Measurements from ENCODE around the gene SPATA32.

The SPATA32 gene

DNA sequence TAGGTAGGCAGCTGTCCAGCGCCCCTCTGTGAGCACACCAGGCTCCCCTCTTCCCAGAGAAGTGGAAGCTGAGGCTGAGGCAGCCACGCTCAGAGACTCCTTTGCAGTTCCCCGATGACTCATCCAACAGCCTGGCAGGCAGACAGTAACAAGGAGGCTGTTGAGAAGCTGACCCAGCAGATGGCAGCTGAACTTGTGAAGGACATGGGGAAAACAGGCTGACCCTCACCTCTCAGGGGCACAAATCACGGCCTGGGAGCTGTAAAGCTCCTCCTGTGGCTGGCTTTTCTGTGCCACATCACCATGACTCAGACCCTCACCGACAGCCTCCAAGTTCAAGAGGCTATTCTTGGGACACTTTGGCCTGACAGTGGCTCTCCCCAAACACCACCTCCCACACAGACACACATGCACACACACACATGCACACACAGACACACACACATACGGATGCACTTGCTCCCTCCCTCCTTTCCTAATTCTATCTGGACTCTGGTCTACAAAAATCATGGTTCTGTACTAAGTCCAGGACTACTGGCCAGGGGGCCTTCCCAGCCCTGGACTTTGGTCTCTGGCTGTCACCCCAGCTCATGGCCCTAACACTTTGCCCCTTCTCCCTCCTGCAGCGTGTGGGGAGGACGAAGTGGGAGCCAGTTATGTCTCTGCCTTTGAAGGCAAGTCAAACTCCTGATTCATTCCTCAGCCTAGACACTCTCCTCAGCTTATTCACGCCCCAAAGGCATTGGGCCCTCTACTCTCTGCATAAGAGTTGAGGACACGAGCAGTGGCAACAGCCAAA lies 31.7 kb upstream of the SPATA32 start:
- DNase-seq (ENCODE audit: low spot score), result no peak

DNA sequence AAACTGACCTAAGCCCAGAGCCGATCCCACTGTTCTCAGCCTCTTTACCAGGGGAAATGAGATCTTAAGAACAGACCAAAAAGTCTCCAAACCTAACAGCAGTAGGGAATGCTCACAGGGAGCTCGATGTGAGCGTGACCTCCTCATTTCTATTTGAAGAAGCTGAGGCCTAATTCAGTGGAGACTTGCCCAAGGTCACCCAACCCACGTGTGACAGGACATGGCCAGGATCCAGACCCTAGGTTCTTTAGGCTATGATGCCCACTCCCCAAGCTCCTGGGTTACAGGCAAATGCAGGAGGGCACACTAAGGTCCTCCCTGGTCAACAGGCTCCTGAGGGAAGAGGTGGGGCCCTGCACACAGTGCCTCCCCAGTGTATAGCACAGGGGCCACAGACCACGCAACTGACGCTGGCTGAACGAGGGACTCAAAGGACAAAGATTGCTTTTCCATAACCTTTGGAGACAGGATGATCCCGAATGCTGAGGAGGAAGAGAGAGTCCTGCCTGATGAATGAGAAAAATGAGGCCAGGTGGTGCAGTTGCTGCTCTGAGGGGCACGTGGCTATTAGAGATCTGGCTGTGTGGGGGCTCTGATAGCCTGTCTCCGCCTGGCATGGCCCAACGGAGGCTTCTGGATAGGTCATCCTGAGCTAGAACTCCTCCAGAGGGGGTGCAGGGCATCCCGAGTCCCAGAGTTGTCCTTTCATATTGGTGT lies 31.0 kb upstream of the SPATA32 start:
- no peak for DNase-seq (ENCODE audit: low spot score)

DNA sequence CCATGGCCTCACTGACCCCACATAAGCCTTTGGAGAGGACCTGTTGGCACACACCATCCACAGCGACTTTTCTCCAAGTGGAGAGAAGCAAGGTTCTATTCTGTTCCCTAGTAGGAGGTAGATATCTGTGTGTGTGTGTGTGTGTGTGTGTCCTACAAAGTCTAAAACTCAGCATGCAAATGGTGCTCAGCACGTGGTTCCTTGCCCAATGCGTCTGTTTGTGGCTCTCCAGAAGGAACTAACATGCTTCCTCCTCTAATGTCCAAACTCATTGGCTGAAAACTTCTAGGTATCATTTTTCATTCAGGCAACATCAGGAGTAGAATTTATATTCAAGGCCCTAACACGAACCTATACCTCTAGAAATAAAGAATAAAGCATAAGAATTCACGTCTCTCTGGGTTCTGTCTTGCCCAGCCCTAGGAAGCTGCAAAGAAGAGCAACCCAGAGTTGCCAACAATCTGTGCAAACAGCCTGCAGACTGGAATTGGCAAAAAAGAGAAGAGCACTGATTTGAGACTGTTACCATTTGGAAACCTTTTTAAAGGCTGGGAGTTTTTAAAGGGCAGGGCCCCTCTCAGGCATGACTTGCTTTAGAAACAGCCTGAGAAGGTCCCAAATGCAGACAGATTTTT lies 29.4 kb upstream of the SPATA32 start:
- DNase-seq (ENCODE audit: low spot score), result no peak

DNA sequence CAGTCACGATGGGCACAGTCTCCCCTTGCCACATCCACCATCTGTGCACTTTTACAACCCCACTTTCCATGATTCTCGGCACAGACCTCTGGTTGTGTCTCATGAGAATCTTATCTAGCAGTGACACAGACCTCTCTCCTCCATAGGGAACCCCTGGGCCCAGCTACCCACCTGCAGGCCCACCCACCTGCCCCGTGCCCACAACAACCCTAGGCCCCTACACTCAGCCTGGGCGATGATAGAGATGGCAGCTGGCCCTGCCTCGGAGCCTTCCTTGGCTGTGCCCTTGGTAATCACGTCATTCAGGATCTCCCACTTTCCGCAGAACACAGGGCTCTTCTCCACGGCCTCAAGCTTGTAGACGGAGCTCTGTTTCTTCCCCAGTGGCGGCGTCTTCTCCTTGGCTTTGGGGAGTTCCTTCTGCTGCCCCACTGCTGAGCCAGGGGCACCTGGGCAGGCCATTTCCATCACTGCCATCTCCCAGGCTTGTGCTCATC lies 28.4 kb upstream of the SPATA32 start:
- no peak for DNase-seq (ENCODE audit: low spot score)

DNA sequence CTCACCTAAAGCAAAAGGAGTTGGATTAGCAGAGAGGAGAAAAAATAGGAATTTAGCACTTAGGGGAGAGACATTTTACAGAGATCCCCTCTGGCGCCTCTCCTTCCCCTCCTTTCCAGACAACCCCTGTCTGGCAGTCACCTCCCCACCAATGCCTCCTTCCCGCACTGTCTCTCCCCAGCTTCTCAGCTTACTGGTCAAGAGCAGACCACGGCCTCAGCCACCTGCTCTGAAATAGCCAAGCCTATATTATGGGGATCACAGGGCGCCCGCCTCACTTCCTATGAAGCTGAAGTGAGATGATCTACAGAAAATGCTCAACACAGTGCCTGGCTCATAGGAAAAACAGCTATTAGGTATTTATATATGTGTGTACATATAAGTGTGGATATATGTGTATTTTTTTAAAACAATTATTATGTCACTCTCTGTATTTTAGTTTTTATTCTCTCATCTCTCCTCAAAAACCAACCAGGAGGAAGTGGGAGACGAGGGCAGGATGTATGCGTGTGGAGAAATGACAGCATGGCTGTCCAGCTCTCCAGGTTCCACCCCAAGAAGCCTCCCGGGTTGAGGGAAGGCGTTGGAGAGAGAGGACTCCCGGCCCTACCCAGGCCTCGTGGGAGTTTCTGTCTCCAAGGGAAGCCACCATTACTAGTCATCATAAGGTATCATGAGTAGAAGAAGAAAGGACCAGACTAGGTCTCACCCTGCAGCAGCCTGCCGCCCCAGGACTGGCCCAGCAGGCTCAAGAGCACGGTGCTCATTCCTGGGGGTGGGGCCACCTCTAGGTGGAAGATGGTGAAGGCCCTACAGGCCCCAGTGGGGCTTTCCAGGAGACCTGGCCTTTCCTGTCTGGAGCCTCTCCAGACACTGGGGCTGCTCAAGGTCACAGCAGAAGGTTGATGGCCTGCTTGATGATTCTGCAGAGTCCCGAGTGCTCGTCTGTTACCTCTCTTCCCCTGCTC lies 27.7 kb upstream of the SPATA32 start:
- no peak for DNase-seq (ENCODE audit: low spot score)

DNA sequence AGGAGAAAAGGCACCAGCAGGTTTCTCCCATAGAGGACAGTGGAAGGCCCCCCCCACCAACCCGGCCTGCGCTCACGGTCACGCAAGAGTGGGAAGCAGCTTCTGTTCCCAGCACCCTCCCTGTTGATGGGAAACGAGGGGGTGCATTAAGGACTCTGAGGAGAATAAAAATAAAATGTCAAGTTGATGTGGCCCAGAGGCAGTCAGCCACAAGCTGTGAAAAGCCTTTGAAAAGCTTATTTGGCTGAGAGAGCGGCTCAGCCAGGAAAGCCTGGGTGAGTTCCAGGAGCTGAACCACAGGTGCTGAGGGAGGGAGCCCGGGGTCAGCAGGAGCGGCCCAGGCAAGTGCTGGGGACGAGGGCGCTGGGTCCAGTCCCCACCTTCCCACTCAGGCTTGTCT lies 26.9 kb upstream of the SPATA32 start:
- DNase-seq (ENCODE audit: low spot score), result no peak

DNA sequence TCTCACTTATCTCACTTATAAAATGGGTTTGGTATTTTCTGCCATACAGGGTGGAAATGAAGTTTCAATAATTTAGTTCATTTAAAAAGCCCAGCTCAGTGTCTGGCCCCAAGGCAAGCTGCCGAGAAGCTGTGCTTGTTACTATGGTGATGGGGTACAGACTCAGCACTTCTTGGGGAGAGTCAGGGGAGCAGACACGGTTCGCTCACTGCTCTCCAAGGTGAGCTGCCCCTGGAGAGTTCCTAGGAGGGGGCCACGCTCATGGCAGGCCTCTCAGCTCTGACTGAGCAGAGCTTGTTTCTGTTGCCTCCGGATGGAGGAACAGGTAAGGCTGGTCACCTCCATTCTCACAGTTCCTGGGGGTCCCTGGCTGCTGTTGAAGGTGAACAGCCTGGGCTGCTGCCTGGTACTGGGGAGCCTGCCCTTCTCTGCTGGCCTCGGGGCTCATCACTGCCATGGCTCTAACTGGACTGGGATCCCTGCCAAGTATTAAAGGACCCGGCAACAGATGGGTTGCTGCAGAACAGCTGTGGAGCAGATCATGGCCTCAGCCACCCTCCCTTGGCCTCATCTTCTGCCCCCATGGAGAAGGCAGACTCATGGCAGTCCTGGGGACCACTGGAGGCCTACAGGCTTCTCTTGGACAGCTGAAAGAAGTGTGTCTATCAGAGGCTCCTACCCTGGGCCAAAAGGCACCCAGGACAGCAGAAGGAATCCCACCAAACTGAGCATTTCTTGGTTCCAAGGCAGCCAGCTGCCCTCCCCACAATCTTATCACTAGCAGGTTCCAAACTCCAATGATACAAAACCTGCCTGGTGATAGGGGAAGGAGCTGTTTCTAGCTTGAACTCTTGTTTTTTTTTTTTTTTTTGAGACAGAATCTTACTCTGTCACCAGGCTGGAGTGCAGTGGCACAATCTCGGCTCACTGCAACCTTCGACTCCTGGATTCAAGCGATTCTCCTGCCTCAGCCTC lies 25.9 kb upstream of the SPATA32 start:
- no peak for DNase-seq (ENCODE audit: low spot score)

DNA sequence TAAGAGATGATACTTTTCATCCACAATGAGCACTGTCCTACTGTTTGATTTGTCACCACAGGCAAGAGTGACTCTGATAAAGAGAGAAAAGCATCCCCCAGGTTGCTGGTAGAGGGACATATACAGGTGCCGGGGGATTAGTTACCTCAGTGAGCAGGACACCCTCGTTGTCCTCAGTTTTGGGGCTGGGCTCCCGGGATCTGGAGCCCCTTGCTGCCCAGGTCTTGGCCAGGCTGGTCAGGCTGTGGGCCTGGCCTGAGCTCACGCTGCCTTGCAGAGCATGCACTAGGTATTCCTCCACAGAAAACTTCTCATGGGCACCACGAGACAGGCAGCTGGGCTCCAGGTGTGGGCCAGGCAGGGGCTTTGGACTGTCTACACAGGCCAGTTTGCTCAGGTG lies 24.4 kb upstream of the SPATA32 start:
- no peak for DNase-seq (ENCODE audit: low spot score)

DNA sequence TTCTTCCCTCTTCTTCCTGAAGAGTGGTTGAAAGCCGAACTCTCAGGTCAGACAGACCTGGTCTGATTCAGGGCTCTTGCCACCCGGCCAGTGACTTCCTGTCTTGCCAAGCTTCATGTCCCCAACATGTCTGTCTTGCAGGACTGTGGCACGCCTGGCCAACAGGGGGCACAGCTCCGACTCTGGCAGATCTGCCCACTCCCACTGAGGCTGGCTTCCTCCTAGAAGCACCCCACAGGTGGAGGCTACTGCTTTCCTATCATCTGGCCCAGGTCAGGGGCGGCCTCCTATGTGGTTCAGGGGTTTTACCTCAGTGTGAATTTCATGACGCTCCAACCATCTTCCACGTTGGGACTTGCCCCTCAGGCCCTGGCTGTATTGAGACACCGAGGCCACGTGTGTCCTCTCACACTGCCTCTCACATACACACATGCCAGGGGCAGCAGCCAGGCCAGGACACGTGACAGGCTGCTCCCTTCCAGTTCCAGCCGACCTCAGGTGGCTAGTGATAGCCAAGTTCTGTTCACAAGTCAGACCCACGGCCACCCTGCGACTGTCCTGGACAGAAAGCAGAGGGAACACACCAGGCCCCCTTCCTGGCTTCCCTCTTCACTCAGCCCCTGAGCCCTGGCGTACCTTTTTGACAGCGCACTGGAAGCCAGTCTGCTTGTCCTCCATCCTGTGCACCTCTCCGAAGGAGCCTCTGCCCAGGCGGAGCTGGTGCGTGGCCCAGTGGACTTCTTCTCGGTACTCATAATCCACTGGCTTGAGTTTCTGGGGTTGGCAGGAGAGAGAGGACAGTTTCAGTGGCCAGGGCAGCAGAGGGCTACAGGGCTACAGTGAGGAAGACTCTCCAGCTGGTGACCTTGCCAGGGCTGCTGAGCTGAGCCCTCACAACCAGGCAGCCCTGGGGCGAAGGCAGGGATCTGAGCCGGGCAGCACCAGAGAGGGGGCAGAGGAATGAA lies 22.6 kb upstream of the SPATA32 start:
- no peak for DNase-seq (ENCODE audit: low spot score)

DNA sequence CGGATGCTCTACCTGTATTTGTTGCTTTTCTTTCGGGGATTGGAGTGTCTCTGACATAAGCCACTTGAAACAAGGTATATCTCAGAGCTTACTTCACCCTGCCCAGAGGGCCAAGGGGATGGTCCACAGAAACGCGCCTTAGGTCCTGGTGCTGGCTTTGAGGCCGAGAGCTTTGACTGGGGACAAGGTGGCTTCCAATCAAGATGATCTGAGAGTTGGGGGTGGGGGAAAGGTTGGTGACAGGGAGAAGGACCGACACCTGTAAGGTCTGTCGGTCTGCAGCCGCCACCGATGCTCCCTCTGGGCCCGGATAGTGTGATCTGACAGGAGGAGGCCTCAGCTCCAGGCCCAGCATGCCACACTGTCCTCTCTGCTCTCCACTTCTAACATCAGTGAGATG lies 21.8 kb upstream of the SPATA32 start:
- DNase-seq (ENCODE audit: low spot score), result no peak

DNA sequence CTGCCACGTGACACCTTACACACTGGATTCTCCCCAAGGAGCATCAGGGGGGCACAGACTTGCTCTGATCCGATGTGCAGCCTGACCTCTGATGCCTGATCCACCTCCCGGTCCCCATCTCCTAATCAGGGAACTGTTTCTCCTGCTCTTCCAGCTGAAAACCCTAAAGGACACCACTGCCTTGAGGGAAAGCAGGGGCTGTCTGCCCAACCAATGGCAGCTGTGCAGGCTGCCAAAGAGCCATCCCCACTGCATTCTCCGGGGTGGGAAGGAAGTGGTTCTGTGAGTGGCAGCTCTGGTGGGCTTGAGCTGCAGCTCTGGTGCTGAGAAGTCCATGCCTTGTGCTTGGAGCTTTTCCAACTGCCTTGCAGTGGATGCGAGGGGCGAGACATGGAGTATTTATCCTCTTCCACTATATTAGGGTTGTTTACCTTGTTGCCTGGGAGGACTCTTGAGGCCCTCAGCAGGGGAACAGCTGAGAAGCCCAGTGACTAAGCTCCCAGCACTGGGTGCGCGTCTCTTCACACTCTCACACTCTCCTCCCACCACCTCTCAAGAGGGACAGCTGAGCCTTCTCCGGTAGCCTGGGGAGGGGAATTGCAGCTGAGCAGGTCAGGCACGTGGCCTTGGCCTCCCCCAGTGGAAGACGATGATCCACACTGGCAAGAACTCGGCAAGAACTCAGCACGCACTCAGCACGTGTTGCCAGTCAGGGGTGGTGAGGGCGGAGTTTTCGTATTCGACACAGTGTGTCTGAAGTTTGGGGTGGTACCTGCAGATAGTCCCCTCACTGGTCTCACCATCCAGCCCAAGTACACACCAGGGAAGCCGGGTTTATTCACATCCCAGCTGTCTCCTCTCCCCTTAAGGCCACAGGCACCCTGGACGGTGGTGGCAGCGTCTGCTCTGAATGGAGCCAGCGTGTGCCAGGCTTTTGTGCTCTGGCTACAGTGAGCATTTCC lies 21.1 kb upstream of the SPATA32 start:
- no peak for DNase-seq (ENCODE audit: low spot score)

DNA sequence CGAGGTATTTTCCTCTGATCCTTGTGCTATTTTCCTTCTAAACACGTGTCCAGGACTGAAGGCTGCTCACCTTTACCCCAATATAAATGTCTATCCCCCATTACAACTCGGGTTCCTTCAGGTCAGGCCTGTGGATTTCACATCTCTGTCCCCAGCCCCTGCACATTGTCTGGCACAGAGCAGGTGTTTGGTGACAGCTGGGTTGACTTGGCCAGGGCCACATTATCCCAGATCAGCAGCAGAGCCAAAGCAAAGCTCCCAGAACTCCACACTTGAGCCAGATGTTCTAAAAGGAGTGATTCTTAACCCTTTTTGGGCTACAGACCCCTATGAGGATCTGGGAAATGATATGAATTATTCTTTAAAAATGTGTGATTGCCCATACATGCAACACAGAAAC lies 18.0 kb upstream of the SPATA32 start:
- no peak for DNase-seq (ENCODE audit: low spot score)

DNA sequence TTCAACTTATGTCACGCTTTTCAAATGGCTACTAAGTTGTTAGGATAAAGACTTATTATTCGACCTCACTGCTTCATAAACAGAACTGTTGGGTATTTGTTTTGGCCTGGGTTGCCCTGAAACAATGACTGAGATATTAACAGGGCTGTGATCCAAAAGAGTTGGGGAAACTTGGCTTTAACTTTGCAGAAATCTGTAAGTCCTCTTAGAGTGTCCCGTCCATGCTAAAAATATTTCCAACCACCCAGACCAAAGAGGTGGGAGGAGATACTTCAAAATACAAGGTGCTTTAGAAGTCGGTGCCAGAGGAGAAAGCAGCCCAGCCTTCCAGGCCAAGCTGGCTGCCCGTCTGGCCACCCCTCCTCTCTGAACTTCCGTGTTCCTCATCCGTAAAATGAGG lies 16.1 kb upstream of the SPATA32 start:
- no peak for DNase-seq (ENCODE audit: low spot score)

DNA sequence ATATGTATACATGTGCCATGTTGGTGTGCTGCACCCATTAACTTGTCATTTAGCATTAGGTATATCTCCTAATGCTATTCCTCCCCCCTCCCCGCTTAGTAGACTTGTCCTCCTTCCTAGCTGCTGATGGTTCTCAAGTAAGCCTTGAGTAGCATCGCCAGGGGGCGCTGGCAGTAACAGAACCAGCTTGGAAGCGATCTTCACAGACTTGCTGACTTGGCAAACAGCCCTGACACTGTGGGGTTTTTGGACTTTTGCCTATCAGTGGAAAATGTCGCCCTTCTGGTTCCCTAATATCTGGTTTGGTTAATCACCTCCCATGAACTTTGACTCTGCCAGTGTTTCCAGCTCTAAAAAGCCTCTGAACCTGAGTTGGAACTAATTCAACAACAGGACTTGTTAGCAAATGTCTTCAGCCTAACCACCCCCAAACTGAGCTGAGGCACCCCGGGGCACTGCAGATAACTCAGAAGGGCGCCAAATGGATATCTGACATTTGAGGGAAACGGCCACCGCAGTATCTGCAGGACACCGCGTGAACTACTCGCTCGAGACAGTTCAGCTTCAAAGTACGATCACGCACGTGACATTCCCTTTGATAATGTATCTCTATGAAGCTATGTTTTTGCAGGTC lies 15.4 kb upstream of the SPATA32 start:
- DNase-seq (ENCODE audit: low spot score), result peak; percentile 69

DNA sequence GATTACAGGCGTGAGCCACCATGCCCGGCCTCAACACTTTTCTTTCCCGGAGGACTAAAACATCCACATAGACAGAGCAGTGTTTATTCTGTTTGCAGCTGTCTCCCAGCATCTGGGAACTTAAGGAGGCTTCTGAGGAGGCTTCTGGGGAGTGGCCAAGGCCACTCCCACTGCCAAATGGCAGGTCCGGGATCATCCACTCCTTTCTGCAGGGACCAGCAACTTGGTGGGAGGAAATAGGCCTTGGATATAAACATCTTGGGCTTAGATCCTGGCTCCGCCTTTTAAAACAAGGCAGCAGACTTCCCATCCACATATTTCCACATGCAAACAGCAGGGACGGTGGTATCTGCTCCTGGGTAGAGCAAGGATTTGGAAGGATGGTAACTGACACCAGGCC lies 14.1 kb upstream of the SPATA32 start:
- DNase-seq (ENCODE audit: low spot score), result no peak

DNA sequence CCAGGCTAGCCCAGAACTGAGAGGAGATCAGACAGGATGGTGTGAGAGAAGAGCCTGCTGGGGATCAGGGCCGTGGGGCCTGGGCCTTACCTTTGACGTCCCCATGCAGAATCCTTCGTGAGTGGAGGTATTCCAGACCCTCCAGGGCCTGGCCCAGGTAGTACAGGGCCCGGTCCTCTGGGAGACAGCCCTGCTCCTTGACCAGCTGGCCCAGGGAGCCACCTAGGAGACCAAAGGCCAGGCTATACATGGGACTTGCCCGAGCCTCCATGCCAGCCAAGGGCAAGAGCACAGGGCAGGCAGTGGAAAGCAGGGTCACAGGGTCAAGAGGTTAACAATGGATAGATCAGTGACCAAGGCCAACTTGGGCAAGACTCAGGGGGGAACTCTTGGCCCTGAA lies 12.1 kb upstream of the SPATA32 start:
- DNase-seq (ENCODE audit: low spot score), result no peak

DNA sequence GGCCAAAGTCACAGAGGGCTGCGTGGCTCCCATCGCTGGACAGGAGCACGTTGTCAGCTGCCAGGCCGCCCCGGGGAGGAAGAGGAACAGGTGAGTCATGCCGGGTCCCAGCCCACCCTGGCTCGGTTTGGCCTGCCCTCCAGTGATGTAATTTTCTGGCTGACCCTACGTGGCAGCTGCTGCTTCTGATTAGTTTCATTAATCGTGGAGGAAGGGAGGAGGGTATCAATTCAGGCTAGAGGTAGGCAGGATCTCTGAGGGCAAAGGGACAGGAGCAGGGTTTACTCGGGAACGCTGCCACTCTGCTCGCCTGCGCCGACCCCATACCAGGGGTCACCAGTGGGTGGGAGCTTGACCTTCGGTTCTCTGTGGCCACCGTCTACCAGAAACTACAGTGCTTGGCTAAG lies 11.7 kb upstream of the SPATA32 start:
- no peak for DNase-seq (ENCODE audit: low spot score)

DNA sequence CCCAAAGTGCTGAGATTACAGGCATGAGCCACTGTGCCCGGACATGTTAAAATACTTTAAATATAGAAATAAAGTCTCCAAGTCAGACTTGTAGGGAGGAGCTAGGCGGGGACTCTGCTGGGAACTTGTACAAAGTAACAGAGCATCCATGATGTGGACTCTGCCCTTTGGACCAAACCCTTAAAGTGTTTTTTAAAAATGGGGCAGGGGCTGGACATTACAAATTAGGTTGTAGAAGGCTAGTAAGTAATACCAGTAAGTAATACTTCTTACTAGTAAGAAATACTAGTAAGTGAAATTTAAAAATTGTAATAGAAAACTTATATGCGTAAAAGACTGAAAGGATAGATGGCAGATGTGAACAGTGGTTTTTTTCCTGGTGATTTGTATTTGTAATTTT lies 9.7 kb upstream of the SPATA32 start:
- no peak for DNase-seq (ENCODE audit: low spot score)

All from HuH-7.5 (cell line).